Measurements from ENCODE around the gene SLC16A3.
"Not testable (repeated sequence)": the region's sequence is repeated elsewhere in the genome, so short reads cannot be mapped to it uniquely, and the experiment has no call there.

The SLC16A3 gene

DNA sequence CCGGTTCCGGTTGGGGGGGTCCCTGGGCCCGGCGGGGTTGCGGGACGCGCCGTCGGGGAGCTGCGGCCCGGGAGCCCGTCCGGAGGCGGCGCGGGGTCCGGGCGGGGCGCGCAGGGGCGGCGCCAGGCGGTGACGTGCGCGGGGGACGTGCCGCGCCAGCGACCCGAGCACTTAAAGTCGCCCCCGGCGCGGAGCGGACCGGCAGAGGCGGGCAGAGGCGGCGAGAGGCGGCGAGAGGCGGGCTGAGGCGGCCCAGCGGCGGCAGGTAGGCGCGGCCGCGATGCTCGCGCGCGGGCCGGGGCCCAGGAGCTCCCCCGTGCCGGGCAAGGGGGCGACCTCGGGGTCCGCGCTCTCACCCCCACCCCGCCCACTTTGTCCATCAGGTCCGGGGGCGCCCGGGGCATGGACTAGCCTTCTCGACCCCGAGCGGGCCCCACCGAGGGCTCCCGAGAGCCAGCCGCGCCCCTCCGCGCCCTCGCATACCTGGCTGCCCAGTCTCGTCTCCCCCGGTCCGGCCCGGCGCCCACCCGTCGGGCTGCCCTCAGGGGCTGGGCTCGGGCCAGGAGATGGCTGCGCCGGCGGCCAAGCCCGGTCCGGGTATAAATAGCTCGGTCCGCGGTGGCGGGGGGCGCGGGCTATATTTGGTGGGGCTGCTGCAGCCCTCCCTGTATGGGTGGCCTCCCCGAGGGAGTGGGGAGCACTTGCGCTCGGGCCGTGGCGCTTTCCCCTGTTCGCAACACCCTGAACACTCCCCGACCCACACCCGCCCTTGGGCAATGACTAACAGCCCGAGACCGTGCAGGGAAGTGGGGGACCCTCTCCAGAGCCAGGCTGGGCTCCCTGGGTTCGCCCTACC is at the start of gene SLC16A3:
SLC16A3 (plus strand) TSS at position 201 of the 856 bp plus-strand sequence. CDS start 6,967 bp downstream, outside the sequence.
- DNase-seq (ENCODE audit: low read depth), result peak; percentile 53

DNA sequence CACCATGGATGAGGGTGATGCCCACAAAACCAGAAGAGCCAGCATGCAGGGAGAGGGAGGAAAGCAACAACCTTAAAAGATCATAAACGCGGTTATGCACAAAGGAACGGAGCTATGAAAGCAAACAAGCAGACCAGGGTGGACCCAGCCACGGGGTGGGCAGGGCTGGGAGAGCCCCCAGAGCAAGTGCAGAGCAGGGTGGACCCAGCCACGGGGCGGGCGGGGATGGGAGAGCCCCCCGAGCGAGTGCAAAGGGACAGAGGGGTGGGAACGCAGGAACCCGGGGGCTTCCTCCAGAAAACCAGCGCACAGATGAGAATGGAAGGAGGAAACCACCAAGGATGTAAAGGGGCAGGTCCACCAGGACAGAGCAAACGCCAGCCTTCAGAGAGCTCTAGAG is 49.4 kb upstream of the SLC16A3 start:
- DNase-seq (ENCODE audit: low read depth), result no peak

DNA sequence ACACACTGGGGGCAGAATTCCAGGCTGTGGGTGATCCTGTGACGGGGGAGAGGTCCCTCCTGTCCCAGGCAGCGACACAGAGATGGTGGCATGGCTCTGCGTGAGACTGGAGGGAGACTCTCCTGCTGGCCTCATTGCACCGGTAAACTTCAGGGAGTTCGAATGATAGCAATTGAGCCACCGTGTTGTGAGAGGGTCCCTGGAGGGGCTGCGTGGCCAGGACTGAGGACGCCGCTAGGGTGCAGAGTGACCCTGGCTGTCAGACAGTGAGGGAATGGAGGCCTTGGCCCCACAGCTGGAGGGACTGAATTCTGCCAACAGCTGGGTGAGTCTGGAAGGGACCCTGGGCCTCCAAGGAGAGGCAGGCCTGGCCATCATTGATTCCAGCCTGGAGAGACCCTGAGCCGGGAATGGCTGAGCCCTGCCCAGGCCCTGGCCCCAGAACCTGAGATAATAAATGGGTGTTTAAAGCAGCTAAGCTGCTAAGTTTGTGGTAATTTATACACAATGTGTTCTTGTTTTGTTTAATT is 48.8 kb upstream of the SLC16A3 start:
- DNase-seq (ENCODE audit: low read depth), result no peak

DNA sequence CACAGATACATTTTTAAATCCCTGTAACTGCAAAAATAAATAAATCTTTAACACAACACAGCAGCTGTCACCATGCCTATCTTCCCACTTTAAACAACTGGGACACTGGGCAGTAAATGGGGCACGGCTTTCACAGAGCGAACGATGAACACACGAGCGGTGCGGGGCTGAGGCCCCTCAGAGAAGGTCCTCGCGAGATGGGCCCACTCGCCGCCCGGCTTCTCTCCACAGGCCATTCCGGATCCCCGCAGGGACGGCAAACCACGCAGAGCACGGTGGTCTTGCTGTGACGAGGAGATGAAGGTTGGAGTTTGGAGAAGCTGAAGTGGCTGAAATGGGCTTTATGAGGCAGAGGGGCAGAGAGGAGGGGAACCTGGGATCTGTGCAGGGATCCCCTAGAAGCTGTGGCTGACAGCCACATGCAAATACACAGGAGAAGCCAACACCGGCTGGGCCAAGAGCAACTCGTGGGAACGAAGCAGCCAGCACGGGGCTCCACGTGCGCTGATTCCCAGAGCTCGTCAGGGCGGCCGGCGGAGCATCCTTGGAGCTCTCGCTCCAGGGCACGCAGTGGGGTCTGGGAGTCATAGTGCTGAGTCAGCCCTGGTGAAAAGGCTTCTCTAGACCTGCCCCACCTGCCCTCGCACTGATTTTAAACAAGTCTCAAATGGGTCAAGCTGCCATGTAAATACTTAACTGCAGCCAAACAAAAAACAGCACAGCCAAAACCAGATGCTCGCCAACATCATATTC is 47.9 kb upstream of the SLC16A3 start:
- no peak for DNase-seq (ENCODE audit: low read depth)

DNA sequence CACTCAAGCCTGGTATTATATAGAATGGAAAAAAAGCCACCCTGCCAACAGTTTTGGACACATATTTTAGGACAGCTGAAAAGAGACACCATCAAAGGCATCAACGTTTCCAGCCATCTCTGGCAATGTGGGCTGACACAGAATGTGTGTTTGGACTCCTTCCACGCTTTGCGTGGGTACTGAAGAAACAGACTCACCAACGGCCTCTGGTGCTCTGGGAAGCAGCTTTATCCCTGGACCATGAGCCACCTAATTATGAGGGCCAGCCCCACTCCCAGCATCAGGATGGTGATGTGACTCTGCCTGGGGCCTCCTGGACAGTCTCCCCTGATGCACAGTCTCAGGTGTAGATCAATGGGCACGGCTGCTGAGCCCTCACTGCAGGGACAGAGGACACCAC is 44.1 kb upstream of the SLC16A3 start:
- no peak for DNase-seq (ENCODE audit: low read depth)

DNA sequence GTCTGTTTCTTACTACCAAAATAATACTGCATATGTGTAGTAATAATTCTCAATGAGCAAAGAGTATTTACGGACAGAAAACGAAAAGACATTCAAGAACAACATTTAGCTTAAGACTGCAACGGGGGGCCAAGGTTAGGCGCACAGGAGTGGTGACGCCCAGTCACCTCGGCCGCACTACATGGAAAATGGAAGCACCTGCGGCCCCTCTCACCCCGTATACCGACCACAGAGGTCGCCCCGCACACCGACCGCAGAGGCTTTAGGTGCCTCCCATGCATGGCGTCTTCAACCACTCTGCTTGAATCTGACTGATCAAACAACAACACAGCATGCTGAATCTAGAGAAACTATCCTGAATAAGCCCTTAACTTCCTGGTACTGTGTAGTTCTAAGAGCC is 42.6 kb upstream of the SLC16A3 start:
- no peak for DNase-seq (ENCODE audit: low read depth)

DNA sequence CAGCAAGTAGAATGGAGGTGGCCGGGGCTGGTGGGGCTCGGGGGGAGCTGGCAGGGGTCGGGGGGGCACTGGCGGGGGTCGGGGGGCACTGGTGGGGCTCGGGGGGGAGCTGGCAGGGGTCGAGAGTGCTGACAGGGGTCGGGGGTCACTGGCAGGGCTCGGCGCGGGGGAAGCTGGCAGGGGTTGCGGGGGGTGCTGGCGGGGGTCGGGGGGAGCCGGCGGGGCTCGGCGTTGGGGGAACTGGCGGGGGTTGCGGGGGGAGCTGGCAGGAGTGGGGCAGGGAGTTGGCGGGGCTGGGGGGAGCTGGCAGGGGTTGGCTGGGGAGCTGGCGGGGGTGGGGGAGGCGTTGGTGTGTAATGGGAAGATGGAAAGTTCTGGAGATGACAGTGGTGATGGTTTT is 41.3 kb upstream of the SLC16A3 start:
- no peak for DNase-seq (ENCODE audit: low read depth)

DNA sequence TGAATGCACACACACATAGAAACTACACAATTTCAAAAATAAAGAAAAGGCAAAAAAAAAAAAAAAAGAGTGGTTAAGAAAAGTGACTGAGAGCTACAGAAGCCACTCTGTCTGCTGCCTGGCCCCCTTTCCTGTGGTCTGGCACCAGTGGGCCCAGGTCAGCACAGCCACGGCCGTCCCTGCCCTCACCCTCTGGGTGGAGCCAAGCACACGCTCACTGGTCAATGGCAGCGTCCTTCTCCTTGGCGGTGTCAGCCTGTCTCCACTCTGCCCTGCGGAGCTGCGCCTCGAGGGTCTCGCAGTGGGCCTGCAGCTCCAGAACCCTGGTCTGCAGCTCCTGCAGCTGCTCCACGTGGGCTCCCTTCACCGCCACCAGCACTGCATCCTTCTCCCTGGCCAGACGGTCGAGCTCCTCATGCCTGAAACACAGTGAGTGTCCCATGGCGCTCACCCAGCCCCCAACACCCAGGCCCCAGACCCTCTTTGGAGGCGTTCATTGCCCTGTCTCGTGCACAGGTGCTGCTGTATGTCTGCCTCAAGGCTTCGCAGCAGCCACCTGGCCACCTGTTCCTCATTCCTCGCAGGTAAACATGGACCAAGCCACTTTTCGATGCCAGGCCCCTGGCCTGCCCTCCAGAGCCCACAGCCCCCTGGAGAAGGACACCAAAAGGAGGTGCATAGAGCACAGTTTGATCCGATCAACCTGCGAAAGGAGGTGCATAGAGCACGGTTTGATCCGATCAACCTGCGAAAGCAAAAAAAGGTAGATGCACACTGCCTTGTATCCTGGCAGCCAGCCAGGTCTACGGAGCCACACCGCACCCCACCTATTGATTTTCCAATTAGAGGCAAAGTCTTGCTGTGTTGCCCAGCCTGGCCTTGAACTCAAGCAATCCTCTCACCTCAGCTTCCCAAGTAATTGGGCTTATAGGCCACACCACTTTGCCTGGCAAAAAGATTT is 40.6 kb upstream of the SLC16A3 start:
- no peak for DNase-seq (ENCODE audit: low read depth)

DNA sequence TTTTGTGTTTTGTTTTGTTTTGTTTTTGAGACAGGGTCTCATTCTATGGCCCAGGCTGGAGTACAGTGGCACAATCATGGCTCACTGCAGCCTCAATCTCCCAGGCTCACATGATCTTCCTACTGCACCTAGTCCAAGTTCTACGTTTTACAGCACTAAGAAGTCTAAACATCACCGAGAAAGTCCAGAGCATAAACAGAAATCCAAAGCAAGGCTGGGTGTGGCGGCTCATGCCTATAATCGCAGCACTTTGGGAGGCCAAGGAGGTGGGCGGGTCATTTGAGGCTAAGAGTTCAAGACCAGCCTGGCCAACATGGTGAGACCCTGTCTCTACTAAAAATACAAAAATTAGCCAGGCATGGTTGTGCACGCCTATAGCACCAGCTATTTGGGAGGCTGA is 35.8 kb upstream of the SLC16A3 start:
- DNase-seq (ENCODE audit: low read depth), result not testable (repeated sequence)

DNA sequence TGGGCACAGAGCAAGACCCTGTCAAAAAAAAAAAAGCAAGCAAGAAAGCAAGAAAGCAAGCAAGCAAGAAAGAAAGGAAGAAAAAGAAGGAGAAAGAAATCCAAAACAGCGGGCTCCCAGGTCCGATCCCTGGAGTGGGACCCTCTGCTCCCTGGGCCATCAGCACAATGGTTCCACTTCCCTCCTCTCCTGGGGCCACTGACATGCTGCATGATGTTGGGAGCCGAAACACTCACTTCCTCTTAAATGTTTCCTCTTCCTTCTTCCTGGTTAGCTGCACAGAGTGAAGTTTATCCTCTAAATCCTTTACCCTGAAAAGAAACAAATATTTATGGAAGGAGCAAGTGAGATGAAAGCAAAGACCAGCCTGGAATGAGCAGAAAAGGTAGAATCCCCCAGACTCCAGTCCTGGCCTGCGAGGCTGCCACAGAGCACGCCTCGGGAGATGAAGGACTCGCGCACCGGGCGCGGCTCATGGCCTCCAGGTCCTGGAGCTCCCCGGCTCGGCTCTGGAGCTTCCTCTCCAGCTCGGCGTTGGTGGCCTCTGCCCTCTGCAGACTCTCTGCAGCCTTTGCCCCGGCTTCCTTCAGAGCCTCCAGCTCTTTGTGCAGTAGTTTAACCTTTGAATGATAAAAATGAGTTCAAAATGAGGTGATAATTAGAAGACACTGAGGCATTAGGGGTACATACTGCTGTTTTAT is 35.2 kb upstream of the SLC16A3 start:
- no peak for DNase-seq (ENCODE audit: low read depth)

DNA sequence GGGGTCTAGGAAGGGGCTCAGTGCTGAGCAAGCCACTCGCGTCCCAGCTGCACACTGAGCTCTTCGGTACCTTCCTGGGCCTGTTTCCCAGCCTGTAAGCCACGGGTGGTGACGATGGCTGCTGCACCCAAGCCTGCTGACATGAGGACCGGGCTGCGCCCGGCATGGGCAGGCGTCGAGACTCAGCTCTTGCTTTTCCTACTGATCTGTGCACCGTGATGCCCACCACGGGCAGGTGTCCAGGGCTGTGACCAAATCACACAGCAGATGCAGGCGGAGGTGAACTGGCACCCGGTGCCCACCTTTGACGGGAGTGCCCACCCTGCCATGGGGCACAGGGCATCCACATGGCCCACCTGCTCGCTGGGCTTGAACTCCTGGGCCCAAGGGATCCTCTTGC is 34.1 kb upstream of the SLC16A3 start:
- no peak for DNase-seq (ENCODE audit: low read depth)

DNA sequence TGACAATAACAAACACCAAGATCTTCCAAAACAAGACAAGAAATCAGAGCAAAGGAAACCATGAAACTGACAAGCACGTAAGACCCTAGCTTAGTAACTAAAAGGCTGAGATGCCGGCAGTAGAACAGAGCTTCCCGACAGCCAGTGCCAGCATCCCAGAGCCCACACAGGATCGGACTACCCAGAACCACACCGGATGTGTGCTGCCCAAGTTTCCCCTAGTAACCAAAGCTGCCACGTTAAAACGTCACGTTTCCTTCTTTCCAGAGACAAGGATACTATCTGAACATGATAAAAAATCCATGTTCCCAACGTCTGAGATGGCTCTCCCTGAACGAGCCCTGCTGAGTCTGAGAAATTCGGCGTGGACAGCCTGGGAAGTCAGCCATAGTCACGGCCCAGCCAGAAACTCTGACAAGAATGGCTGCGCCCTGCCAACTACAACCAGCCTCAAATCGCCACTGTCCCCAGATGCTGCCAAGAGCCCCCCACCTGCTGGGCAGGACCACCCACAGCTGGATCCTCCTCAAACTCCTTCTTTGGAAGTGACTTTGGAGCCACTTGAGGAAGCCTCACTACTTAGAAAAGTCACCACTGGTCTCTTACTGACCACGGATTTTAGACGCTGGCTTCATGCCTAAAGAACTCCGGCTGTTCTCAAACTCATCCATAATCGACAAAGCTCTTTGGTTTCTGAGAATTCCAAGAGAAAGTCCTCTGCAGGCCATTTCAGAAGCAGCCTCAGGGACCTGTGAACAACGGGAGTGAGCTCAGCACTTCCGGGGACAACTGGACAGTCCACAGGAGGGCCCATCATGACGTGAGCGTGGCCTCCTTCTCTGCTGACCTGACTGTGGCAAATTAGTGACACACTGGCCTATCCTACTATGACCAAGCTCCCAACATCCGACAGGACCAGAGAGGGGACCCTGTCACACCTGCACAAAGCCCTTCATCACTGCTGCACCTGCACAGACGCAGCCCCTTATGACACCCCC is 32.9 kb upstream of the SLC16A3 start:
- no peak for DNase-seq (ENCODE audit: low read depth)

DNA sequence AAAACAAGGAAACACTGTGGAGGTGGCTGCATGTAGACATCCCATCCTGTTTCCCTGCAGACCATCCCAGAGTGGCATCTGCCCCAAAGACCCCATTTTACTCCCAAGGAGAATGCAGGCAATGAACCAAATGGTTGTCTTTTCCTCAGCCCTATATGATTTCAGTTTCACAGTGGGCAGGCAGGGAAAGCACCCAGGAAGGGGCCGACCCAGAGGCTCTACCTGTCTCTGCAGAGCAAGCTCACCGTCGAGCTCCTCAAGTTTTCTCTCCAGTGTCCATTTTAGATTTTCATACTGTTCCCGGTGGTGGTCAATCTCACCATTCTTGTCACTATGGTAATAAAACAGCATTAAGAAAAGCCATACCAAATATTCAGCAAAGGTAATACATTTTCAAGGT is 30.8 kb upstream of the SLC16A3 start:
- DNase-seq (ENCODE audit: low read depth), result no peak

DNA sequence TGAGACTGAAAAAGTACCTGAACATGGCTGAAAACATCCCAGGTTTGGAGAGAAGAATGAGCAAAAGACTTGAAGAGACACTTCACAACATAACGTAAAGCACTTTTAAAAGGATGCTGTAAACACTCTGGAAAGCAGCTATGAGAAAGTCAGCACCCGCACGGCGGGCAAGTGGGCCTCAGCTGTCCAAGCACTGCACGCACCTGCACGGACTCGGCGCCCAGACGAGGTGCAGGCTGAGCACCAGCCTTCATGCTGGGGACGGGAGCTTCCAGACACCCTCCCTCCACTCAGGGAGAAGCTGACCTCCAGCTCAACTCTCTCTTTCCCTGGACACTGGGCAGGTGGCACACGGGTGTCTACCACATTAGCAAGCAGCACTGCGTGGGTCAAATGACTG is 29.3 kb upstream of the SLC16A3 start:
- no peak for DNase-seq (ENCODE audit: low read depth)

DNA sequence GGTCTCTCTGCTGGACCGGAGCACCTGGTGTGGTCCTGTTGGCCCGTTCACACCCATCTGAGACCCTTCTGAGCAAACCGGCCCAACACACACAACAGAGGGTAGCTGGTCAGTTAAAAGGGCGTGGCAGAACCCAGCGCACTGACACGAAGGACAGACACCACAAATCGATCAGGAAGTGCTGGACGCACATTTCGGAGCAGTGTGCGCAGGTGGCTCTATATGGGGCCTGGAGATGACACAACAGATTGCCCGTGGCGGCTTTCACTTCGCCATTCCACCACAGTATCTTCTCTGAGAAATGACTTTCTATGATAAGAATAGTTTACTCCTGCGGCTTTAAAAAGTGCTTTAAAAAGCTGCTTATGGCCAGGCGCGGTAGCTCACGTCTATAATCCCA is 28.7 kb upstream of the SLC16A3 start:
- DNase-seq (ENCODE audit: low read depth), result no peak

DNA sequence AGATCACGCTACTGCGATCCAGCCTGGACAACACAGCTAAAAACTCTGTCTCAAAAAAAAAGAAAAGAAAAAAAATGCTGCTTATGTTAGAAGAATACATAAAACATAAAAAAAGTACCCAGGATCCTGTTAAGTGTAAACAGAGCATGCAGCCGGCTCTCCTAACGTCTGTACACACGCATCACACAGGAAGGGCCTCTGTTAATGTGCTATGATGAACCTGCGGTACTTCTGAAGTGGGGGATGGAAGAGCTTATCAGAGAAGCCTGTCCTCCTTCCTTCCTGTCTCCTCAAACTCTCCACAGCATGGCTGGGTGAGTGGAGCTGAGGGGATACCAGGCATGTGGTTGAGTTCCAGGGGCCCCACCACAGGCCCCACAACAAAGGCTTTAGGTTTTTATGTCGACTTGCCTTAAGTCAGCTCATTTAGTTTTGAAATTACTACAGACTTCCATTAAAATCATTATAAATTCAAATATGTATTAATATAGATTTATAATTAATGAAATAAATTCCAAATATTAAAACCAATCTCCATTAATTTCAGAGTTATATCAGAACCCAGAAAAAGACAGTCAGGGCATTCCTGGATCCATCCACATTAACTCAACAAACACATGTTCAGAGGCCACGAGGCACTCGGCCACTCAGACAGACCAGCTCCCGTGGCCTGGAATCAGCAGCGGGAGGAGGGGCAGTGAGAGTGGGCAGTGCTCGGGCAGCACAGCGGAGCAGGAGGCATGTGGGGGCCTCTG is 27.9 kb upstream of the SLC16A3 start:
- peak; percentile 79 for DNase-seq (ENCODE audit: low read depth)

DNA sequence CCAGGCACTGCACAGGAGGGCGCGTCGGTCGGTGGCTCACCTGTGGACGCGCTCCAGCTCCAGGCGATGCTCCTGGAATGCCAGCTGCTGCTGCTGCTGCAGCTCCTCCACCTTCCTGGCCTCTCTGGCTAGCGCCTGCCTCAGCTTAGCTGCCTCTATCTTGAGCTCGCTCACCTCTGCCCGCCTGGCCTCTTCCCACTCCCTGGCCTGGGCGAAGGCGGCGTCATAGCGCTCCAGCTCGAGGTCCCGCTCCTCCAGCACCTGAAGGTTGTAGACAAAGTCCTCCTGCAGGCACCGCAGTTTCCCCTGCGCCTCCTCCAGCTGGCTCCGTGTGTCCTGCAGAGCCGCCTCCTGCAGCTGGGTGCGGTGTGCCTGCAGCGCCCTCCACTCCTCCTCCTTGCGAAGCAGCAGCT is 27.3 kb upstream of the SLC16A3 start:
- DNase-seq (ENCODE audit: low read depth), result no peak

DNA sequence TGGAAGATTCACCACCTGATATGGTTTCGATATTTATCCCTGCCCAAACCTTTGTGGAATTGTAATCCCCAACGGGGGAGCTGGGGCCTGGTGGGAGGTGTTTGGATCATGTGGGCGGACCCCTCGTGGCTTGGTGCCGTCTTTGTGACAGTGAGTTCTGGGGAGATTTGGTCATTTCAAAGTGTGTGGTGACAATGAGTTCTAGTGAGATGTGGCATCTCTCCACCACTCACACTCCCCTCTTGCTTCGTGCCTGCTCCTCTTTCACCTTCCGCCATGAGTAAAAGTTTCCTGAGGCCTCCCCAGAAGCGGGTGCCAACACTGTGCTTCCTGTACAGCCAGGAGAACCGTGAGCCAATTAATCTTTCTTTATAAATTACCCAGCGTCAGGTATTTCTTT is 25.9 kb upstream of the SLC16A3 start:
- DNase-seq (ENCODE audit: low read depth), result no peak

DNA sequence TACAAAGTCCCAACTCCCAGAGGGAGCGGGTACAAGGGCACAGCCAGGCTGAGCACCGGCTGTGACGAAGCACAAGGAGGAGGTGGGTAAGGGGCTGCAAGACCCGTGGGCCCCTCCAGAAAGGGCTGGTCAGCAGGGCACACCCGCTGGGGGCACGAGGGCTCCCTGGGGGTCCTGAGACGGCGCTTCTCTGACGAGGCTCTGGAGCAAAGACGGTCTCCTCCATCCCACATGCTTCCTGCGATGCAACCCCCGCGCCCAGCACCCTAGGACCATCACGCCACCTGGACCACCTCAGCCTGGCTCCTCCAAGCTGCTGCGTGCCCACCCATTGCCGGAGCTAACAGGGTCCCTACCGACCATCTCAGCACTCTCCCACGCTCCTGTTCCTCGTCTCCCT is 24.9 kb upstream of the SLC16A3 start:
- DNase-seq (ENCODE audit: low read depth), result no peak
